ENCODE results near the gene SH3TC1. TPM values are rescaled to one million over a fixed set of nuclear protein-coding genes. Genes with fewer than 3 reads are reported as not detected.
A peak's percentile ranks its signal among the peaks of the same experiment; 100 is the strongest.

Gene SH3TC1
- total RNA-seq, 1 donor from 2014 or later, result 18.9 TPM

DNA sequence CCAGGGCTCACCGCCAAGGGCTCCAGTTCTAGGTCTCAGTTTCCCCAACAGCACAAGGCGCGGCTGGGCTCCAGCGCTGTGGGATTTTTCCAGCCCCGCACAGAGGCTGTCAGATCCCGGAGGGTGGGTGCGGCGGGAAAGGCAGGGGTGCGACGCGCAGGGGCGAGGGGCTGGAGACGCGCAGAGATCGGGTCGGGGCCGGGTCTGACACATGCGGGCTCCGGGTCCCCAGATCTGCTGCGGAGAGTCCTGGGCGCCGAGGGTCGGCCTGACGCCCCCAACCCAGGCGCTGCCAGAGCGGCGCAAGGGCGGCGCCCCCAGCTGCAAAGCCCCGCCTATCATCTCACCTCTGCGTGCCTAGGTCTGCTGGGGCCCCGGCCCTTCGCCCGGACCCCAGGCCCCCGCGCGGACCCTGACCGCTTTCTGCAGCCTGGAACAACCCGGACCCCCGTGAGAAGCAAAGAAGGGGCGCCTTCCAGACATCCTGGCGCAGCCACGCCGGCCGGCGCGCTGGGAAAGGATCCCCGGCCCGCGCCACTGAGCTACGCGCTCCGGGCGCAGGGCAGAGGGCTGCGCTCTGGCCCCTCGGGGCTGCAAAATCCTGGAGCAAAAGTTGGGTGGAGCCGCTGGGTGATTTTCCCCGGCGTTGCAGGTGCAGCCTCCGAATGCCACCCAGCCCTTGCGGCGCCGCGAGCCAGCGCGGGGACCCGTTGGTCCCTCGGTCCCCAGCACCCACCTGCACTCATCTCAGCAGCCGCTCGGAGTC lies 41.0 kb upstream of the SH3TC1 start:
- Histone ChIP-seq H3K27me3 (ENCODE audit: control insufficient read depth, insufficient read depth, low read length) (peaks cover 41% of the 10 kb centered on the region), H3K36me3 (ENCODE audit: control insufficient read depth, insufficient read depth, low read length) (no peaks in the 10 kb centered on the region), H3K4me3 (ENCODE audit: low read depth, low read length) (peak overlapping the region; percentile 46)
- TF ChIP-seq, protein P1, sequence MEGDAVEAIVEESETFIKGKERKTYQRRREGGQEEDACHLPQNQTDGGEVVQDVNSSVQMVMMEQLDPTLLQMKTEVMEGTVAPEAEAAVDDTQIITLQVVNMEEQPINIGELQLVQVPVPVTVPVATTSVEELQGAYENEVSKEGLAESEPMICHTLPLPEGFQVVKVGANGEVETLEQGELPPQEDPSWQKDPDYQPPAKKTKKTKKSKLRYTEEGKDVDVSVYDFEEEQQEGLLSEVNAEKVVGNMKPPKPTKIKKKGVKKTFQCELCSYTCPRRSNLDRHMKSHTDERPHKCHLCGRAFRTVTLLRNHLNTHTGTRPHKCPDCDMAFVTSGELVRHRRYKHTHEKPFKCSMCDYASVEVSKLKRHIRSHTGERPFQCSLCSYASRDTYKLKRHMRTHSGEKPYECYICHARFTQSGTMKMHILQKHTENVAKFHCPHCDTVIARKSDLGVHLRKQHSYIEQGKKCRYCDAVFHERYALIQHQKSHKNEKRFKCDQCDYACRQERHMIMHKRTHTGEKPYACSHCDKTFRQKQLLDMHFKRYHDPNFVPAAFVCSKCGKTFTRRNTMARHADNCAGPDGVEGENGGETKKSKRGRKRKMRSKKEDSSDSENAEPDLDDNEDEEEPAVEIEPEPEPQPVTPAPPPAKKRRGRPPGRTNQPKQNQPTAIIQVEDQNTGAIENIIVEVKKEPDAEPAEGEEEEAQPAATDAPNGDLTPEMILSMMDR (IDR thresholded peaks at IDR 0.05; ENCODE audit: insufficient read depth, low read length, poor library complexity, severe bottlenecking), result no peak
- DNase-seq (ENCODE audit: low read depth), result no peak

DNA sequence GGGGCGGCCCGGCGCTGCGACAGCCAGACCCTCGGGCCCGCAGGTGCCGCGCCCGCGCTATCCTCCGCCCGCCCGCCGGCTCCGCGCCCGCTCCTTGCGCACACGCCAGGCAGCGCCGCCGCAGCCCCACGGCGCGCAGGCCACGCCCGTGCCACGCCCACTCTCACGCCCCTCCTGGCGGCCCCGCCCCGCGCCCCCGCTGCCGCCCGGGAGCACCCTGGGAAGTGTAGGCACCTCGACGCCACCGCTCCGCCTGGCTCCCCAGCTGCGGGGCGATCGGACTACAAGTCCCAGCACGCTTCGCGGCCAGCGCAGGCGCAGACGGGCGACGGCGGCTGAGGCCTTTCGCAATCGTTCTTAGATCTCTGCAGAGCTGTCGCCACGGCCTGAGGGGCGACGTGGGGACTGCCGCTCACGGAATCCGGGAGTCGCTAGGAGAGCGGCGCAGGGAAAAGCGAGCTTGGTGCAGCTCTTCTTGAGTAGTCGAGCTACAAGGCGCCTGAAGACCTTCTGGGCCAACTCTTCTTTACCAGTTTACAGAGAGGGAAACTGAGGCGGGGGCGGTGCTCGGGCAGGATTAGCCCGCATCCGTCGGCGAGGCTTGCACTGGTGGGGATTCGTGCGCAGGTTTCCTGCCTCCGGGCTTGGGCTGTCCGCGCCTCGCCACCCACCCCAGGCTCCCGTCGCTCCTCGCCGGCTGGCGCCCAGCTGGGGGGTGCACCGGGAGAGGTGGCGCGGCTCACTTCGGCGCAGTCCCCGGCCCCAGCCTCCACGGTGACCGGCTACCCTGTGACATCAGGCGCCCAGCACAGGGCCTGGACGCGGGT lies 40.2 kb upstream of the SH3TC1 start, which contains the start of gene ABLIM2:
Gene ABLIM2 (minus strand): TSS at position 104 of the 827 bp plus-strand sequence. CDS start 124 bp downstream, outside the sequence.
- Histone ChIP-seq H3K36me3 (ENCODE audit: control insufficient read depth, insufficient read depth, low read length) (no peaks in the 10 kb centered on the region), H3K27me3 (ENCODE audit: control insufficient read depth, insufficient read depth, low read length) (peaks cover 48% of the 10 kb centered on the region), H3K4me3 (ENCODE audit: low read depth, low read length) (peak within 1 kb of the TSS; percentile 64)
- peak; percentile 80 for DNase-seq (ENCODE audit: low read depth)
- TF ChIP-seq, protein P1 (IDR thresholded peaks at IDR 0.05; ENCODE audit: insufficient read depth, low read length, poor library complexity, severe bottlenecking), result no peak

DNA sequence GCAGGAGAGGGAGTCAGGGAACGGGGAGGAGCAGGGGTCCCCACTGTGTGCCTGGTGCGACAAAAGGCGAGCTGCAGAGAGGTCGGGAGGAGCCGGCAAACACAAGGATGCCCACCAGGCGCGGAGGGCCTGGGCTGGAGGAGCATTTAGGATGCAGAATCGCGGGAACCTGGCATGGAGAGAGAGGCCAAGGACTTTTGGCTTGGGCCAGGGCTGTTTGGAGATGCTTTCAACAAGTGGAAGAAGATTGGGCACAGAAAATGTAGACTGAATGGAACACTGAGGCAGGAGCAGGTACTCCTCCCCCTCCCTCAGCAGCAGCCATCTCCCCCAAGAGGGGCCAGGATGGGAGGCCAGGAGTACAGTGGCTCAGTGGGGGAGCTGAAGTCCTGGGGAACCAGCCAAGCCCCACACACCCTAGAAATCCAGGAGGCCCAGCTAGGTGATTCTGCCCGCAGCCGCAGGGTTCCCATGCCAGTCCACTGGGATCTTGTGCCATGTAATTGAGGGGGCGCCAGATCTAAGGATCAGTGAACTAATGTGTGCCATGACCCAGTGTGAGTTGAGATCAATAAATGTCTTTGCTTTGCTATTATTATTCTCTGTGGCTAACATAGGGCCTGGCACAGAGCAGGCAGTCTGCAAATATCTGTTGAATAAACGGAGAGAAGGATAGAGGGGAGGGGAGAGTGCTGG lies 39.4 kb upstream of the SH3TC1 start:
- peaks cover 51% of the 10 kb centered on the region for H3K27me3 ChIP-seq (ENCODE audit: control insufficient read depth, insufficient read depth, low read length)

DNA sequence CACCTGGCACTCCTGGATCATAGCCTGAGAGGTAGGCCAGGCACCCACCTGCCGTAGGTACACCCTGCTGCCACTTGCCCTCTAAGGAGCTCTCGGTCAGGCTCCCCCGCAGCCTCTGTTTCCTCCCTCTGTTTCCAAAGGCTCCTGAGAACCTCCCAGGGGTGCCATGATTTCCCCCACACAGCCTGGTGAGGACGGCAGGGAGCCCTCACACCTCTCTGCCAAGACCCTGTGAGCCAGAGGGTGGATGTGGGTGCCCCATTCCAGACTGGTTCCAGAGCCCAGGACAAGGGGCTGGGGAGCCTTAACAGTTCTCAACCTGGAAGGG lies 38.9 kb upstream of the SH3TC1 start:
- TF ChIP-seq, protein P1 (IDR thresholded peaks at IDR 0.05; ENCODE audit: insufficient read depth, low read length, poor library complexity, severe bottlenecking), result no peak
- peaks cover 56% of the 10 kb centered on the region for H3K27me3 ChIP-seq (ENCODE audit: control insufficient read depth, insufficient read depth, low read length)

More for the DNA sequence above, 39.4 kb upstream of the SH3TC1 start:
- no peak for DNase-seq (ENCODE audit: low read depth)
- no peaks in the 10 kb centered on the region for H3K36me3 ChIP-seq (ENCODE audit: control insufficient read depth, insufficient read depth, low read length)
- H3K4me3 ChIP-seq (ENCODE audit: low read depth, low read length), result peak overlapping the region; percentile 64
- TF ChIP-seq, protein P1 (IDR thresholded peaks at IDR 0.05; ENCODE audit: insufficient read depth, low read length, poor library complexity, severe bottlenecking), result no peak

DNA sequence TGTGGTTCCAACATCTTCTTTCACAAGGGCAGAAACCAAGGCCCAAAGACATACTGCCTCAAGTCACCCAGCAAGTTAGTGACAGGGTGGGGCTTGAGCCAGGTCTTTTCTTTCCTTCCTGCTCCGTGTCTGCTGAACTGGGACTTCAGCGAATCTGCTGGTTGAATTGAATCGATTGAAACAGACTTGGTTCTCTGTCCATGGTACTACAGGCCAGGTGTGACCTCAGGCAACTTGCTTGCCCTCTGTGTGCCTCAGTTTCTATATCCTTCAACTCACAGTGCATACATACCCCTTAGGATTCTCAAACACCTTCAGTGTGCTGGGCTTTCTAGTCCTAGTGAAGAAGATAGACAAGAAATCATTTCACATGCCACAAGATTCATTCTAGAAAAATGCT lies 38.5 kb upstream of the SH3TC1 start:
- TF ChIP-seq, protein P1 (IDR thresholded peaks at IDR 0.05; ENCODE audit: insufficient read depth, low read length, poor library complexity, severe bottlenecking), result no peak
- DNase-seq (ENCODE audit: low read depth), result no peak
- Histone ChIP-seq H3K4me3 (ENCODE audit: low read depth, low read length) (no peak overlapping the region), H3K27me3 (ENCODE audit: control insufficient read depth, insufficient read depth, low read length) (peaks cover 57% of the 10 kb centered on the region), H3K36me3 (ENCODE audit: control insufficient read depth, insufficient read depth, low read length) (no peaks in the 10 kb centered on the region)

More for the DNA sequence above, 38.9 kb upstream of the SH3TC1 start:
- no peak overlapping the region for H3K4me3 ChIP-seq (ENCODE audit: low read depth, low read length)
- DNase-seq (ENCODE audit: low read depth), result no peak
- no peaks in the 10 kb centered on the region for H3K36me3 ChIP-seq (ENCODE audit: control insufficient read depth, insufficient read depth, low read length)
